DOHH2 (cell line): ENCODE data around the gene COX11.

Experiments
- H3F3A ChIP-seq: fragments of 200-600 bp; sonication (generic), shearing (Covaris generic); 2 replicates; pipeline ENCODE4 v1.6.0; 2016; ENCODE audit warnings: antibody characterized with exemption, mild to moderate bottlenecking; ENCODE audit not compliant: control insufficient read depth, insufficient read depth
- H3K27ac ChIP-seq: fragments of 200-600 bp; sonication (generic); 2 replicates; pipeline ENCODE4 v1.5.1; 2014; ENCODE audit warnings: low read depth, mild to moderate bottlenecking, low read length, moderate library complexity
- H3K27me3 ChIP-seq: fragments of 200-600 bp; sonication (generic); 2 replicates; pipeline ENCODE4 v1.6.1; 2014; ENCODE audit warnings: mild to moderate bottlenecking, low read length, mixed read lengths; ENCODE audit not compliant: control insufficient read depth
- H3K36me3 ChIP-seq: fragments of 200-600 bp; sonication (generic); 2 replicates; pipeline ENCODE4 v1.6.1; 2014; ENCODE audit warnings: mild to moderate bottlenecking, low read length, moderate library complexity, mixed read lengths; ENCODE audit not compliant: control insufficient read depth
- H3K4me1 ChIP-seq: fragments of 200-600 bp; sonication (generic); 2 replicates; pipeline ENCODE4 v1.6.1; 2014; ENCODE audit warnings: mild to moderate bottlenecking, low read length, mixed read lengths; ENCODE audit not compliant: control insufficient read depth
- H3K4me2 ChIP-seq: fragments of 200-600 bp; sonication (generic); 2 replicates; pipeline ENCODE4 v1.6.0; 2014; ENCODE audit warnings: mild to moderate bottlenecking, low read length, moderate library complexity
- H3K4me3 ChIP-seq: fragments of 200-600 bp; sonication (generic); 2 replicates; pipeline ENCODE4 v1.5.1; 2014; ENCODE audit warnings: mild to moderate bottlenecking, low read length, mixed read lengths
- H3K79me2 ChIP-seq: fragments of 200-600 bp; sonication (generic); 2 replicates; pipeline ENCODE4 v1.6.1; 2014; ENCODE audit warnings: mild to moderate bottlenecking, low read length, mixed read lengths; ENCODE audit not compliant: control insufficient read depth
- H3K9me2 ChIP-seq: fragments of 200-600 bp; sonication (generic); replicated peaks from 2 replicates; pipeline ENCODE4 v1.6.1; 2014; ENCODE audit warnings: mild to moderate bottlenecking, low read length, mixed read lengths; ENCODE audit not compliant: control insufficient read depth
- H3K9me3 ChIP-seq: fragments of 200-600 bp; sonication (generic); 2 replicates; pipeline ENCODE4 v1.6.1; 2014; ENCODE audit warnings: antibody characterized with exemption, low read length, mixed read lengths; ENCODE audit not compliant: control insufficient read depth, insufficient read depth
- H4K20me1 ChIP-seq: fragments of 200-600 bp; sonication (generic); 2 replicates; pipeline ENCODE4 v1.6.0; 2014; ENCODE audit warnings: low read depth, mild to moderate bottlenecking, antibody characterized with exemption, low read length, moderate library complexity; ENCODE audit not compliant: control insufficient read depth, insufficient read depth
- EZH2phosphoT487 ChIP-seq: fragments of 200-600 bp; sonication (generic); IDR thresholded peaks from 2 replicates; pipeline ENCODE4 v1.6.1; 2017; ENCODE audit warnings: borderline replicate concordance, mild to moderate bottlenecking, antibody characterized with exemption, low read length, moderate library complexity, mixed read lengths
- TF ChIP-seq, protein P1 (sequence below): fragments of 200-600 bp; sonication (generic); IDR thresholded peaks from one replicate; pipeline ENCODE4 v1.5.1; 2014; ENCODE audit warnings: antibody characterized with exemption, mild to moderate bottlenecking, low read depth, low read length; ENCODE audit not compliant: poor library complexity, severe bottlenecking

The COX11 gene

DNA sequence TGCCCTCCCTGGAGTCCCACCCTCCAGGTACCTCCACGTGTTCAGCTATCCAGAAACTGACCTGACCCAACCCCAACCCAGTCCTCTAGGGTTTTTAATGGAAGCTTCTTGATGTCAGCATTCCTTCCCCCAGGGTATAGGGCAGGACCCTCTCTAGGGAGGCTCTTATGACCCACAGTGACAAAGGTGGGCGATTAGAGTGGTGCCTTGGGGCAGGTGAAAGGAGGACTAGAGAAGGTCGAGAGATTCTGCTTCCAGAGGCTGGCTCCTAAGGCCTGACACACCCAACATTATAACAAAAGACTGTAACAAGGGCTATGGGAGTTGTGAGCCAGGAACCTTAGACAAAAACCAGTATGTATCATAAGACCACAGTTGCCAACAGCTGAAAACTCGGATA is 17.2 kb downstream of the COX11 start:
- Histone ChIP-seq H3K9me2 (no peaks in the 10 kb centered on the region), H3K36me3 (no peaks in the 10 kb centered on the region), H3K9me3 (no peaks in the 10 kb centered on the region), H3K27me3 (0 out of 2 replicates have a peak, but pooled peaks cover 3% of the 10 kb centered on the region), H3K79me2 (no peaks in the 10 kb centered on the region), H3F3A (no peaks in the 10 kb centered on the region), H3K4me3 (no peak overlapping the region), H3K4me1 (no peaks in the 10 kb centered on the region), H4K20me1 (no peaks in the 10 kb centered on the region), H3K4me2 (no peak overlapping the region), H3K27ac (no peak overlapping the region)
- TF ChIP-seq EZH2phosphoT487, result no peak
- TF ChIP-seq, protein P1, sequence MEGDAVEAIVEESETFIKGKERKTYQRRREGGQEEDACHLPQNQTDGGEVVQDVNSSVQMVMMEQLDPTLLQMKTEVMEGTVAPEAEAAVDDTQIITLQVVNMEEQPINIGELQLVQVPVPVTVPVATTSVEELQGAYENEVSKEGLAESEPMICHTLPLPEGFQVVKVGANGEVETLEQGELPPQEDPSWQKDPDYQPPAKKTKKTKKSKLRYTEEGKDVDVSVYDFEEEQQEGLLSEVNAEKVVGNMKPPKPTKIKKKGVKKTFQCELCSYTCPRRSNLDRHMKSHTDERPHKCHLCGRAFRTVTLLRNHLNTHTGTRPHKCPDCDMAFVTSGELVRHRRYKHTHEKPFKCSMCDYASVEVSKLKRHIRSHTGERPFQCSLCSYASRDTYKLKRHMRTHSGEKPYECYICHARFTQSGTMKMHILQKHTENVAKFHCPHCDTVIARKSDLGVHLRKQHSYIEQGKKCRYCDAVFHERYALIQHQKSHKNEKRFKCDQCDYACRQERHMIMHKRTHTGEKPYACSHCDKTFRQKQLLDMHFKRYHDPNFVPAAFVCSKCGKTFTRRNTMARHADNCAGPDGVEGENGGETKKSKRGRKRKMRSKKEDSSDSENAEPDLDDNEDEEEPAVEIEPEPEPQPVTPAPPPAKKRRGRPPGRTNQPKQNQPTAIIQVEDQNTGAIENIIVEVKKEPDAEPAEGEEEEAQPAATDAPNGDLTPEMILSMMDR, result no peak

DNA sequence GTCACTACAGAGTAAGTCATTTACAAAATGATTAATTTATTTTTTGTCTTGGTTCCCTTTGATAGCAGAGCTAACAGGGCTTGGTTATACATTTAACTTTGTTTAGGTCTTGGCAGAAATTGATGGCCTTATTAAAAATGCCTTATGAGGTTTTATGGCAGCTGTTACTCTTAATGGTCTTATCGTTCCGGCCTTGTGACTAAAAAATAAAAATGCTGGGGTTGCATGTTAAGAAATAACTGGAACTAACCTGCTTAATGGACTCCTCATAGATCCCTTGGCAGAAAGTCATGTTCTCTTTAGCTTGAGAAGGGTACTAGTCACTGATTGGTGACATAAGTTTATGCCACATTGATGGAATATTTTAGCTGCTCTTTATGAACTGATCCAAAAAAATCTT is 18.3 kb downstream of the COX11 start:
- no peaks in the 10 kb centered on the region for H3K9me2 ChIP-seq
- H3K27ac ChIP-seq, result no peak overlapping the region
- no peaks in the 10 kb centered on the region for H3K9me3 ChIP-seq
- no peaks in the 10 kb centered on the region for H3K36me3 ChIP-seq
- H4K20me1 ChIP-seq, result no peaks in the 10 kb centered on the region
- H3K27me3 ChIP-seq, result 0 out of 2 replicates have a peak, but pooled peaks cover 3% of the 10 kb centered on the region
- H3F3A ChIP-seq, result no peaks in the 10 kb centered on the region
- TF ChIP-seq, protein P1, result no peak
- TF ChIP-seq EZH2phosphoT487, result no peak
- no peaks in the 10 kb centered on the region for H3K79me2 ChIP-seq
- H3K4me1 ChIP-seq, result no peaks in the 10 kb centered on the region
- H3K4me3 ChIP-seq, result no peak overlapping the region
- H3K4me2 ChIP-seq, result no peak overlapping the region

DNA sequence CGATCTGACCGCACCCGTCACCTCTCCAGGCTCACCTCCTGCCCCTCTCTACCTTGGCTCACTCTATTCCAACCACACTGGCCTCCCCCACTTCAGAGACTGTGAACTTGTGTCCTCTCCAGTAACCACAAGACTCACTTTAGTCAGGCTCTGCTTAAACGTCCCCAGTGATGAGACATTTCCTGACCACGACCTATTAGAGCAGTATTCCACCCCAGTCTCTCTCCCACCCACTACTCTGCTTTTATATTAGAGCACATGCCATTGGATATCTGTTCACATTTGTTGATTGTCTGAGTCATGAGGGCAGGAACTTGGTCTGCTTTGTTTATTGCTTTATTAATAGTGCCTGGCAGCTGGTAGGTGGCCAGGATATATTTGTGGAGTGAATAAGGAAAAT is 20.1 kb downstream of the COX11 start:
- Histone ChIP-seq H3K9me2 (no peaks in the 10 kb centered on the region), H3K27me3 (0 out of 2 replicates have a peak, but pooled peaks cover 3% of the 10 kb centered on the region), H3K4me3 (no peak overlapping the region), H3K9me3 (no peaks in the 10 kb centered on the region), H3K79me2 (no peaks in the 10 kb centered on the region), H3K4me1 (no peaks in the 10 kb centered on the region), H3K36me3 (no peaks in the 10 kb centered on the region), H4K20me1 (no peaks in the 10 kb centered on the region), H3K4me2 (no peak overlapping the region), H3K27ac (no peak overlapping the region), H3F3A (no peaks in the 10 kb centered on the region)
- TF ChIP-seq EZH2phosphoT487, result no peak
- TF ChIP-seq, protein P1, result no peak
